GM18909 (cell line): ENCODE results near the gene TATDN2.

Source experiments
- ATAC-seq: cut with Tn5 transposase; IDR thresholded peaks from one replicate; pipeline ENCODE4 v1.9.1; 2021; ENCODE audit warnings: mild to moderate bottlenecking; ENCODE audit not compliant: unreplicated experiment, poor library complexity

The TATDN2 gene, protein sequence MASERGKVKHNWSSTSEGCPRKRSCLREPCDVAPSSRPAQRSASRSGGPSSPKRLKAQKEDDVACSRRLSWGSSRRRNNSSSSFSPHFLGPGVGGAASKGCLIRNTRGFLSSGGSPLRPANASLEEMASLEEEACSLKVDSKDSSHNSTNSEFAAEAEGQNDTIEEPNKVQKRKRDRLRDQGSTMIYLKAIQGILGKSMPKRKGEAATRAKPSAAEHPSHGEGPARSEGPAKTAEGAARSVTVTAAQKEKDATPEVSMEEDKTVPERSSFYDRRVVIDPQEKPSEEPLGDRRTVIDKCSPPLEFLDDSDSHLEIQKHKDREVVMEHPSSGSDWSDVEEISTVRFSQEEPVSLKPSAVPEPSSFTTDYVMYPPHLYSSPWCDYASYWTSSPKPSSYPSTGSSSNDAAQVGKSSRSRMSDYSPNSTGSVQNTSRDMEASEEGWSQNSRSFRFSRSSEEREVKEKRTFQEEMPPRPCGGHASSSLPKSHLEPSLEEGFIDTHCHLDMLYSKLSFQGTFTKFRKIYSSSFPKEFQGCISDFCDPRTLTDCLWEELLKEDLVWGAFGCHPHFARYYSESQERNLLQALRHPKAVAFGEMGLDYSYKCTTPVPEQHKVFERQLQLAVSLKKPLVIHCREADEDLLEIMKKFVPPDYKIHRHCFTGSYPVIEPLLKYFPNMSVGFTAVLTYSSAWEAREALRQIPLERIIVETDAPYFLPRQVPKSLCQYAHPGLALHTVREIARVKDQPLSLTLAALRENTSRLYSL

DNA sequence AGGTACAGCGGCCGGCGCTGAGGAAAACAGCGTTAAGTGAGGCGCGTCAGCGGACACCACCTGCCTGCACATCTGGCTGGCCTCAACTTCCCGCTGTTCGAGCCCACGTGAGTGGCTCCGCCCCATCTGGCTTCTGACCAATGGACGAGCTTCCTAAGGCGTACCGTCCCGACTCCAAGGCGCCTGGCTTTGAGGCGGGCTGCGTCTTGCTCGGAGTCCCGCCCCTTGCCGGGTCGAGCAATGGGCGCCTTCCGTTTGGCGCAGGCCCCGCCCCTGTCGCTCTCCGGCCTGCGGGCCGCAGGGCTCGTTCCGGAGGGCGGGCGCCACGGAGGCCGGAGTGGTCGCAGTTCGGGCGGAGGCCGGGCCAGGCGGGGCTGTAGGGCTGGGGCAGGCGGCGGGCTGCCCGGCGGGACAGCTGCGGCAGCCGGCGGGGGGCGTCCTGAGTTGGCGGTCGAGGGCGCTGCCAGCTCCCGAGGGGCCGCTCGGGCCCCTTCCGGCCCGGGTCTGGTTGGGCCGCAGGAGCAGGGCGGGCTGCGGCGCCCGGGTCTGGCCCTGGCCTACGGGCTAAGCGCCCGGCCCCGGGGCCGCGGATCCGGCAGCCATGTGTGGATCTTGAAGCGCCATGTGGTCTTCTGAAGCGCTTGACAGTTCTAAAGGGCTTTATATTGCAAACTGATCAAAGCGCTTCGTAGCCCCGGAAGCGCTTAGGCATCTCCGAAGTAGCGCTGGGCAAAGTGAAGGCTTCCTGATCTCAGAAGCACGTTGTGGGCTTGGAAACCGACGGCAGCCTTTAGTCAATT lies at the start of gene TATDN2:
Gene TATDN2 (plus strand): TSS at position 276 of the 800 bp plus-strand sequence. CDS start 742 bp downstream, outside the sequence.
- peak; percentile 94 for ATAC-seq

- peak; percentile 76 for ATAC-seq
These were observed 49.3 kb upstream of the TATDN2 start for GRCh38 chr3:10198761-10199649.

DNA sequence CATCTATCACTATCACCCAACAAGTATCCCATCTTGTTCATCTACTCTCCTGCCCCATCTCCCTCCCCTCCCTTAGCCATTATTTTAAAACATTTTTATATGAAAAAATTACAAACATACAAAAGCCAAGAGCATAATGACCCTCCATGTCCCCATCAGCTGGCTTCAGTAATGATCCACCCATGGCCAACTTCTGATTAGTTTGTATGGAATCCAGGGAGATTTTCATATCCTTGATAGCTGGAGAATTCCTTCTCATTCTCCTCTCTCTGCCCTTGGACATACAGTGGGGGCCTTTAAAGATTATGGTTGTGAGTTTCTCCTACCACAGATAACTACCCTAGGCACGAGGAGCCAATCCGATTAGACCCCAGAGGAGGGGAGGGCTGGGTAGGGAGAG lies 43.3 kb upstream of the TATDN2 start:
- ATAC-seq: no peak

GRCh38 chr3:10205451-10206165 lies 42.7 kb upstream of the TATDN2 start:
- no peak for ATAC-seq

- ATAC-seq: no peak
These were observed 42.1 kb upstream of the TATDN2 start for GRCh38 chr3:10206166-10206511.

DNA sequence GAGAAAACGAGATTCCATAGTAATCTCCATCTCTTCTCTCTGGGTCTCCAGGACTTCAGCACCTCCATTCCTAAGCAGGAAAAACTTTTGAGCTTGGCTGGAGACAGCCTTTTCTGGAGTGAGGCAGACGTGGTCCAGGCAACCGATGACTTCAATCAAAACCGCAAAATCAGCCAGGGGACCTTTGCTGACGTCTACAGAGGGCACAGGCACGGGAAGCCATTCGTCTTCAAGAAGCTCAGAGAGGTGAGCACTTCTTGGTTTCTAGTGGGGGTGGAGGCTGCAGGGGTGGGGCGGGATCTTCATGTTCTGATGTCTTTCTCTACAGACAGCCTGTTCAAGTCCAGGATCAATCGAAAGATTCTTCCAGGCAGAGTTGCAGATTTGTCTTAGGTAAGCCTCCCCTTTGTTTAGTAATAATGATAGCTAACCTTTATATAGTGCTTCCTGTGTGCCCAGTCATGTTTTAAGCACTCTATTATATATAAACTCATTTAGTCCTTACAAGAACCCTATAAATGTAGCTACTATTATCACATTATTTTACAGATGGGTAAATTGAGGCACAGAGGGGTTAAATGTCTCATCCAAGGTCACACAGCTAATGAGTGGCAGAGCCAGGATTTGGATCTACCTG lies 35.0 kb upstream of the TATDN2 start:
- ATAC-seq: no peak

DNA sequence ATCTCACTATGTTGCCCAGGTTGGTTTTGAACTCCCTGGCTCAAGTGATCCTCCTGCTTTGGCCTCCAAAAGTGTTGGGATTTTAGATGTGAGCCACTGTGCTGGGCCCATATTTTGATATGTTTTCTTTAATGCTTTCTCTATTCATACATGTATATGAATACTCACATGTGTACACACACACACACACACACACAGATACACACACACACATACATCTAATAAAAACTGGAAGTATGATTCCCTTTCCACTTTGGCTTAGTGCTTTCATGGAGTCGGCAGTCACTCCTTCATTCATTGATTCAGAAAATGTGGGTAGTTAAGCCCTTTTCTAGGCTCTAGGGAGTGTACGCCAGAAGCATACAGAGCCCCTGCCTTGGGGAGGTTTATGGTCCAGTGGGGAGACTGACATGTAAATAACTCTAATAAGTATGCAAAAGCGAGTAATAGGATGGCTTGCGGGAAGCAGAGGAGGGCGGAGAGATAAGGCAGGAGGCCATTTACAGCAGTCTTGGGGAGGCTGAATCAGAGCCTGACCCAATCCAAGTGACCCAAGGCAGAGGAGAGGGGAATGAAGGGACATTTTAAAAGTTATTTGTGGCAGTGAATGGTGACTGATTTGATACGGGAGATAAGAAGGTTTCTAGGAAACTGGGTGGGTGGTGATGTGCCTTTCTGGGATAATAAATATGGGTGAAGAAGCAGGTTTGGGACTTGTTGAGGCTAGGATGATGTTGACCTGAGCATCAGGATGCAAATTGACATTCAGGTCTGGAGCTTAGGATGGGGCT lies 32.5 kb upstream of the TATDN2 start:
- ATAC-seq: no peak

DNA sequence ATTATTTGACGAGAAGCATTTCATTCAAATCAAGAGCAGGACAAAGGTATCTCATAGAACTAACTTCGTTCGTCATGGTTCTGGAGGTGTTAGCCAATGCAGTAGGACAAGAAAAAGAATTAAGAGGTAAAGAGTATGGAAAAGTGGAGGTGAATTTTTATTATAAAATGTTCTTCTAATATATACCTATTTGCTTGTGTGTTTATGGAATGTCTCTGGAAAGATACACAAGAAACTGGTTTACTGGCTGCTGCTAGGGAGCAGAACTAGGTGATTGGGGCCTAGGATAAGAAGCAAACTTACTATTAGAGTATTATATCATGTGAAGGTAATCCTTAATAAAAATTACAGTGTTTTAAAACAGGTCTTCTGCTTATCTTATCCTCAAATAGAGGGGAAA lies 30.9 kb upstream of the TATDN2 start:
- ATAC-seq: no peak

- no peak for ATAC-seq
These were observed 28.5 kb upstream of the TATDN2 start for GRCh38 chr3:10219737-10220136.

GRCh38 chr3:10223676-10224639 lies 24.3 kb upstream of the TATDN2 start:
- ATAC-seq: peak; percentile 76

DNA sequence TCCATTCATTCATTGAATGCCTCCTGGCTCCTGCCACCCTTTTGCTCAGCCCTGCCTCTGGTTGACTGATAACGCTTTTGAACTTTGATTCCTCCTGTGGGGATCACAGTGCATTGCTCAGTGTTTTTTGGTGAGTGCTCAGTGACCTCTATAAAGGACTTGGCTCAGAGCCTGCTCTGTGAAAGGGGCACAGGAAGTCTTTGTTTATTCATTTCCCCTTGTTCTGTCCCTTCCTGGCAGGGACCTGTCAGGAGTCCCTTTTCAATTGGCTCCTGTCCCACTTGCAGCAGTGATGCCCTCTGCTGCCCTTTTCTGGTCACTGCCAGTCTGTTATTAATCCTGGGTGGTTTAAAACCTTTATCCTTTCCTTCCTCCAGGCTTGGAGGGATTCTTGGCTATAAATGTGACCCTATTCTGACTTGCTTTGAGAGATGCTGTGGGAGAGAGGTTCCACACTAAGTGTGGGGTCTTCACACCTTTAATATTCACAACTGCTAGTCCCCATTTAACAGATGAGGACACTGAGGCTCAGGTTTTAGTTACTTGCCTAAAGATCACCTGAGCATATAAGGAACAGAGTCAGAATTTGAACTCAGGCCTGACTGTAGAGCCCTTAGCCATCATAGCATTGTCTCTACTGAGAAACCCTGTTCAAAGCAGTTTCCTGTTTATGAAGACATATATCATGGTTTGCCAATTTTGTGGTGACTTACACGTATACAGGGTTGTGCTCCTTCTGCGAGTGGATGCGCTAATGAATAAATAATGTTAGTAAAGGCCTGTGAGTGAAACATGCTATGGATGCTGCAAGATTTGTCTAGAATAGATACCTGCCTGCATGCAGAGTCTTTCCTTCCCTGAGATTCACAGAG lies 23.2 kb upstream of the TATDN2 start:
- ATAC-seq: peak; percentile 47

- no peak for ATAC-seq
These were observed 22.0 kb upstream of the TATDN2 start for GRCh38 chr3:10226293-10226692.

- ATAC-seq: no peak
These were observed 19.9 kb upstream of the TATDN2 start for GRCh38 chr3:10228248-10228950.

GRCh38 chr3:10229576-10229975 lies 18.7 kb upstream of the TATDN2 start:
- no peak for ATAC-seq

DNA sequence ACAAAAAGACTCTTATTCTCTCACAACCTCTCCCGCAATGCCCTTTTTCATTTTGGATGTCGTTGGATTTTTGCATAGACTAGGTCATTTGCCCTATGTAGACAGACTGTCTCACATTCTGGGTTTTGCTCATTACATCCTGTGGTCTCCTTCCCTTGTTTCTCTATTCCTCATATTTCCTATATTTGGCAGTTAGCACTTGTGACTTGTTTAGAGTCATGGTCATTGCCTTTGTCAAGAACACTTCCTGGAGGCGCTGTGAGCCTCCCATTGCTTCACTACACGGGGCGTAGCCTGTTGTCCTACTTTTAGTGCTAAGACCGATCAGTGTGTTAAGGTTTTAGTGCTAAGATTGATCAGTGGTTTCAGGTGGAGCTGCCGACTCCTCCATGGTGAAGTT lies 16.1 kb upstream of the TATDN2 start:
- no peak for ATAC-seq
